ENCODE measurements around the gene CNTNAP2. TPM values are rescaled to one million over a fixed set of nuclear protein-coding genes. Genes with fewer than 3 reads are reported as not detected.

CNTNAP2 gene
- total RNA-seq, 3 donors from 2014 or later (not counting 1 experiment from before 2014, with no cell fraction given) = 0.18 to 1.1 TPM; not detected in 1

- Histone ChIP-seq H3K27me3 (ENCODE audit: control insufficient read depth, insufficient read depth, low read length) (no peaks in the 10 kb centered on the region), H3K4me1 (ENCODE audit: control insufficient read depth, insufficient read depth, low read length) (peaks cover 6% of the 10 kb centered on the region), H3K36me3 (ENCODE audit: control insufficient read depth, insufficient read depth, low read length) (no peaks in the 10 kb centered on the region), H3K27ac (ENCODE audit: low read length) (no peak overlapping the region), H3K9me3 (ENCODE audit: control insufficient read depth, insufficient read depth, low read length) (no peaks in the 10 kb centered on the region), H3K4me3 (ENCODE audit: low read length) (no peak overlapping the region)
- Mint-ChIP-seq H3K9me3 (peaks cover 3 to 5% of the 10 kb centered on the region in 2 donors), H3K4me1 (peaks cover 0 to 24% of the 10 kb centered on the region in 2 donors), H3K27me3 (ENCODE audit: low read depth in 2 of 2) (no peaks in the 10 kb centered on the region), H3K36me3 (no peaks in the 10 kb centered on the region), H3K27ac (no peak overlapping the region), H3K4me3 (no peak overlapping the region)
- DNase-seq (no peak), ATAC-seq (no peak)
- TF ChIP-seq CTCF (IDR thresholded peaks at IDR 0.05) = no peak
- WGBS (ENCODE audit: insufficient coverage) = 90% methylated on average over 8 of the region's 8 CpGs
- intact Hi-C loops (cut with micrococcal nuclease) = no loop called here
Observed at GRCh38 chr7:147265528-147265927, 1148.9 kb downstream of the CNTNAP2 start.

GRCh38 chr7:147276106-147276505 lies 1159.5 kb downstream of the CNTNAP2 start:
- no peaks in the 10 kb centered on the region for H3K27me3 Mint-ChIP-seq (ENCODE audit: low read depth in 2 of 2)
- WGBS (ENCODE audit: insufficient coverage) = no CpG with 5 or more reads among the region's 1 CpG

GRCh38 chr7:147276783-147277370 lies 1160.3 kb downstream of the CNTNAP2 start:
- Histone ChIP-seq H3K27ac (ENCODE audit: low read length) (no peak overlapping the region), H3K4me1 (ENCODE audit: control insufficient read depth, insufficient read depth, low read length) (no peaks in the 10 kb centered on the region), H3K9me3 (ENCODE audit: control insufficient read depth, insufficient read depth, low read length) (no peaks in the 10 kb centered on the region), H3K36me3 (ENCODE audit: control insufficient read depth, insufficient read depth, low read length) (no peaks in the 10 kb centered on the region), H3K4me3 (ENCODE audit: low read length) (no peak overlapping the region), H3K27me3 (ENCODE audit: control insufficient read depth, insufficient read depth, low read length) (no peaks in the 10 kb centered on the region)
- H3K27ac Mint-ChIP-seq = no peak overlapping the region
- no peak for TF ChIP-seq CTCF (IDR thresholded peaks at IDR 0.05)
- WGBS (ENCODE audit: insufficient coverage) = 82% methylated on average over 4 of the region's 6 CpGs
- H3K36me3 Mint-ChIP-seq = peaks cover 9% of the 10 kb centered on the region
- intact Hi-C loops (cut with micrococcal nuclease) = no loop called here
- no peak overlapping the region for H3K4me3 Mint-ChIP-seq
- ATAC-seq (no peak), DNase-seq (no peak)
- peaks cover 9 to 11% of the 10 kb centered on the region in 2 donors for H3K9me3 Mint-ChIP-seq
- no peaks in the 10 kb centered on the region for H3K27me3 Mint-ChIP-seq (ENCODE audit: low read depth in 2 of 2)
- no peaks in the 10 kb centered on the region for H3K4me1 Mint-ChIP-seq

More at GRCh38 chr7:147276106-147276505, 1159.5 kb downstream of the CNTNAP2 start:
- H3K9me3 Mint-ChIP-seq = peaks cover 11 to 12% of the 10 kb centered on the region in 2 donors
- Histone ChIP-seq H3K27me3 (ENCODE audit: control insufficient read depth, insufficient read depth, low read length) (no peaks in the 10 kb centered on the region), H3K27ac (ENCODE audit: low read length) (no peak overlapping the region), H3K4me1 (ENCODE audit: control insufficient read depth, insufficient read depth, low read length) (no peaks in the 10 kb centered on the region), H3K36me3 (ENCODE audit: control insufficient read depth, insufficient read depth, low read length) (no peaks in the 10 kb centered on the region), H3K4me3 (ENCODE audit: low read length) (no peak overlapping the region), H3K9me3 (ENCODE audit: control insufficient read depth, insufficient read depth, low read length) (no peaks in the 10 kb centered on the region)
- H3K27ac Mint-ChIP-seq = no peak overlapping the region
- intact Hi-C loops (cut with micrococcal nuclease) = no loop called here
- no peaks in the 10 kb centered on the region for H3K4me1 Mint-ChIP-seq
- ATAC-seq = no peak
- no peak for DNase-seq
- TF ChIP-seq CTCF (IDR thresholded peaks at IDR 0.05) = no peak
- H3K4me3 Mint-ChIP-seq = no peak overlapping the region
- H3K36me3 Mint-ChIP-seq = peaks cover 9% of the 10 kb centered on the region

GRCh38 chr7:147279514-147279913 lies 1162.9 kb downstream of the CNTNAP2 start:
- no peaks in the 10 kb centered on the region for H3K4me1 Mint-ChIP-seq
- intact Hi-C loops (cut with micrococcal nuclease) = no loop called here
- peaks cover 9% of the 10 kb centered on the region for H3K36me3 Mint-ChIP-seq
- ATAC-seq = no peak
- peaks cover 12 to 16% of the 10 kb centered on the region in 2 donors for H3K9me3 Mint-ChIP-seq
- no peaks in the 10 kb centered on the region for H3K36me3 ChIP-seq (ENCODE audit: control insufficient read depth, insufficient read depth, low read length)
- no peak overlapping the region for H3K27ac ChIP-seq (ENCODE audit: low read length)
- no peak for DNase-seq
- H3K4me1 ChIP-seq (ENCODE audit: control insufficient read depth, insufficient read depth, low read length) = no peaks in the 10 kb centered on the region
- H3K4me3 Mint-ChIP-seq = no peak overlapping the region
- 85% methylated on average over 2 of the region's 4 CpGs for WGBS (ENCODE audit: insufficient coverage)
- H3K27me3 ChIP-seq (ENCODE audit: control insufficient read depth, insufficient read depth, low read length) = no peaks in the 10 kb centered on the region
- H3K27me3 Mint-ChIP-seq (ENCODE audit: low read depth in 2 of 2) = no peaks in the 10 kb centered on the region
- no peak overlapping the region for H3K27ac Mint-ChIP-seq
- no peak overlapping the region for H3K4me3 ChIP-seq (ENCODE audit: low read length)
- H3K9me3 ChIP-seq (ENCODE audit: control insufficient read depth, insufficient read depth, low read length) = no peaks in the 10 kb centered on the region
- no peak for TF ChIP-seq CTCF (IDR thresholded peaks at IDR 0.05)

All from natural killer cell (primary cell).